CD1c-positive myeloid dendritic cell (primary cell): ENCODE results near the gene PSORS1C2.

ENCODE experiments used
- DNase-seq: peaks from one replicate; pipeline ENCODE4 v3.0.0-alpha.2; 2016; ENCODE audit errors: extremely low spot score

PSORS1C2 gene

GRCh38 chr6:31114541-31114878 lies 24.4 kb downstream of the PSORS1C2 start, which contains the start of gene PSORS1C1:
Gene PSORS1C1 (plus strand): TSS chr6:31114800. CDS start chr6:31129633, 14,833 bp downstream.
- DNase-seq, result no peak

- no peak for DNase-seq
Measured at GRCh38 chr6:31113861-31114540, 24.9 kb downstream of the PSORS1C2 start.

- DNase-seq, result no peak
Measured at GRCh38 chr6:31112478-31112877, 26.4 kb downstream of the PSORS1C2 start, which contains the start of gene C6orf15. Gene C6orf15 (minus strand): TSS chr6:31112575. CDS start chr6:31112555, 20 bp downstream.

GRCh38 chr6:31111712-31112111 lies 27.2 kb downstream of the PSORS1C2 start:
- DNase-seq, result no peak

- no peak for DNase-seq
Measured at GRCh38 chr6:31110825-31111582, 27.9 kb downstream of the PSORS1C2 start.

GRCh38 chr6:31107052-31107451 lies 31.8 kb downstream of the PSORS1C2 start:
- no peak for DNase-seq

GRCh38 chr6:31103136-31103535 lies 35.7 kb downstream of the PSORS1C2 start:
- DNase-seq, result no peak

GRCh38 chr6:31098449-31098938 lies 40.4 kb downstream of the PSORS1C2 start:
- DNase-seq, result no peak

GRCh38 chr6:31096656-31097055 lies 42.2 kb downstream of the PSORS1C2 start:
- no peak for DNase-seq

GRCh38 chr6:31096215-31096614 lies 42.7 kb downstream of the PSORS1C2 start:
- DNase-seq, result no peak

GRCh38 chr6:31094389-31094881 lies 44.4 kb downstream of the PSORS1C2 start:
- DNase-seq, result no peak

GRCh38 chr6:31092769-31093505 lies 45.9 kb downstream of the PSORS1C2 start:
- no peak for DNase-seq

GRCh38 chr6:31092238-31092637 lies 46.6 kb downstream of the PSORS1C2 start:
- no peak for DNase-seq

GRCh38 chr6:31091680-31092079 lies 47.2 kb downstream of the PSORS1C2 start:
- no peak for DNase-seq

- DNase-seq, result no peak
Measured at GRCh38 chr6:31090973-31091364, 47.9 kb downstream of the PSORS1C2 start.

GRCh38 chr6:31090275-31090972 lies 48.4 kb downstream of the PSORS1C2 start:
- DNase-seq, result no peak
